Effector memory CD4-positive, alpha-beta T cell (primary cell): Measurements from ENCODE around the gene SYNGR3.

Experiments
- DNase-seq, 3 donors: peaks; one replicate each; pipeline ENCODE4 v3.0.0-alpha.2; 2020
- H3K27ac ChIP-seq: 2 replicates; pipeline ENCODE4 v1.7.0; 2013; ENCODE audit warnings: mild to moderate bottlenecking, low read length, moderate library complexity; ENCODE audit not compliant: insufficient read depth, poor library complexity, severe bottlenecking
- H3K27me3 ChIP-seq: replicated peaks from 2 replicates; pipeline ENCODE4 v1.7.0; 2013; ENCODE audit warnings: mild to moderate bottlenecking, low read length; ENCODE audit not compliant: insufficient read depth, control insufficient read depth, poor library complexity, severe bottlenecking
- H3K36me3 ChIP-seq: 2 replicates; pipeline ENCODE4 v1.7.0; 2013; ENCODE audit warnings: mild to moderate bottlenecking, low read length, moderate library complexity; ENCODE audit not compliant: control insufficient read depth, insufficient read depth
- H3K4me1 ChIP-seq: 2 replicates; pipeline ENCODE4 v1.7.0; 2013; ENCODE audit warnings: low read length, mild to moderate bottlenecking; ENCODE audit not compliant: control insufficient read depth, insufficient read depth, poor library complexity, severe bottlenecking
- H3K4me3 ChIP-seq: 2 replicates; pipeline ENCODE4 v1.7.0; 2013; ENCODE audit warnings: low read length, low read depth, mild to moderate bottlenecking; ENCODE audit not compliant: insufficient read depth, poor library complexity, severe bottlenecking
- H3K9me3 ChIP-seq: 2 replicates; pipeline ENCODE4 v1.7.0; 2013; ENCODE audit warnings: mild to moderate bottlenecking, low read length, moderate library complexity; ENCODE audit not compliant: control insufficient read depth
- total RNA-seq, 3 donors: gene quantifications; one replicate each; lab custom pipeline; 2026; lab: John Stamatoyannopoulos, UW

Gene SYNGR3
- 2.7 to 7.0 (median 4.0) reads per million in 3 donors for total RNA-seq

GRCh38 chr16:1989209-1990100 lies at the start of gene SYNGR3:
SYNGR3 (plus strand) TSS chr16:1989970; CDS start chr16:1990103, 133 bp downstream.
- H3K9me3 ChIP-seq = no peaks in the 10 kb centered on the region
- H3K27me3 ChIP-seq = peaks cover 16% of the 10 kb centered on the region
- no peak for DNase-seq
- H3K4me3 ChIP-seq = peak within 1 kb of the TSS; percentile 43
- no peak within 1 kb of the TSS for H3K27ac ChIP-seq
- H3K4me1 ChIP-seq = peaks cover 29% of the 10 kb centered on the region
- H3K36me3 ChIP-seq = peaks cover 17% of the 10 kb centered on the region

- H3K4me1 ChIP-seq = peaks cover 9% of the 10 kb centered on the region
- no peak for DNase-seq
- peaks cover 17% of the 10 kb centered on the region for H3K36me3 ChIP-seq
- no peaks in the 10 kb centered on the region for H3K27me3 ChIP-seq
- H3K4me3 ChIP-seq = no peak overlapping the region
- H3K9me3 ChIP-seq = no peaks in the 10 kb centered on the region
- H3K27ac ChIP-seq = no peak overlapping the region
Measured at GRCh38 chr16:1940273-1941161, 49.3 kb upstream of the SYNGR3 start.

- H3K4me1 ChIP-seq = peaks cover 9% of the 10 kb centered on the region
Measured at GRCh38 chr16:1941162-1942046, 48.4 kb upstream of the SYNGR3 start.

GRCh38 chr16:1942047-1942809 lies 47.5 kb upstream of the SYNGR3 start:
- Histone ChIP-seq H3K4me3 (peak overlapping the region; percentile 95), H3K4me1 (peaks cover 9% of the 10 kb centered on the region), H3K27ac (peak overlapping the region; percentile 70), H3K36me3 (peaks cover 17% of the 10 kb centered on the region), H3K27me3 (no peaks in the 10 kb centered on the region), H3K9me3 (no peaks in the 10 kb centered on the region)
- no peak for DNase-seq

More at GRCh38 chr16:1941162-1942046, 48.4 kb upstream of the SYNGR3 start:
- Histone ChIP-seq H3K27ac (no peak overlapping the region), H3K27me3 (no peaks in the 10 kb centered on the region), H3K4me3 (no peak overlapping the region), H3K36me3 (peaks cover 17% of the 10 kb centered on the region), H3K9me3 (no peaks in the 10 kb centered on the region)
- no peak for DNase-seq

- peak; percentile 97 to 99 (median 99) for DNase-seq
- Histone ChIP-seq H3K27me3 (no peaks in the 10 kb centered on the region), H3K9me3 (no peaks in the 10 kb centered on the region), H3K4me3 (peak within 1 kb of the TSS; percentile 95), H3K27ac (peak within 1 kb of the TSS; percentile 70), H3K36me3 (peaks cover 15% of the 10 kb centered on the region), H3K4me1 (peaks cover 9% of the 10 kb centered on the region)
Measured at GRCh38 chr16:1942810-1943726, 46.7 kb upstream of the SYNGR3 start, which contains the start of gene MSRB1. MSRB1 (minus strand) TSS chr16:1943199; CDS start chr16:1943156, 43 bp downstream.

GRCh38 chr16:1944612-1945199 lies 45.1 kb upstream of the SYNGR3 start:
- no peak overlapping the region for H3K4me3 ChIP-seq
- no peak for DNase-seq
- H3K9me3 ChIP-seq = no peaks in the 10 kb centered on the region
- no peaks in the 10 kb centered on the region for H3K36me3 ChIP-seq
- H3K4me1 ChIP-seq = peaks cover 9% of the 10 kb centered on the region
- H3K27me3 ChIP-seq = no peaks in the 10 kb centered on the region
- no peak overlapping the region for H3K27ac ChIP-seq

GRCh38 chr16:1945559-1946391 lies 44.0 kb upstream of the SYNGR3 start:
- Histone ChIP-seq H3K36me3 (no peaks in the 10 kb centered on the region), H3K27ac (no peak overlapping the region), H3K4me1 (peaks cover 9% of the 10 kb centered on the region), H3K9me3 (no peaks in the 10 kb centered on the region), H3K4me3 (no peak overlapping the region), H3K27me3 (no peaks in the 10 kb centered on the region)
- no peak for DNase-seq
